Measurements from ENCODE around the gene MSI2. TPM values are rescaled to one million over a fixed set of nuclear protein-coding genes. Genes with fewer than 3 reads are reported as not detected.

Gene MSI2
- total RNA-seq, 6 experiments from 2014 or later, result 12.0 to 22.6 (median 19.4) TPM

GRCh38 chr17:57344261-57344660 is 87.9 kb downstream of the MSI2 start:
- intact Hi-C loops (cut with DNase I), result no loop called here
- Histone ChIP-seq H3K4me3 (no peak overlapping the region), H3K4me1 (peaks cover 0 to 18% (median 8%) of the 10 kb centered on the region in 4 donors), H3K27me3 (no peaks in the 10 kb centered on the region), H3K27ac (no peak overlapping the region), H3K36me3 (no peaks in the 10 kb centered on the region), H3K9me3 (no peaks in the 10 kb centered on the region)
- no peak for ATAC-seq
- DNase-seq, result no peak
- WGBS (ENCODE audit: insufficient coverage, low coverage, low lambda C conversion rate, missing lambda C conversion rate), result 91% methylated on average over 4 of the region's 4 CpGs
- TF ChIP-seq POLR2A (IDR thresholded peaks at IDR 0.05) (no peak), CTCF (IDR thresholded peaks at IDR 0.05) (no peak)

DNA sequence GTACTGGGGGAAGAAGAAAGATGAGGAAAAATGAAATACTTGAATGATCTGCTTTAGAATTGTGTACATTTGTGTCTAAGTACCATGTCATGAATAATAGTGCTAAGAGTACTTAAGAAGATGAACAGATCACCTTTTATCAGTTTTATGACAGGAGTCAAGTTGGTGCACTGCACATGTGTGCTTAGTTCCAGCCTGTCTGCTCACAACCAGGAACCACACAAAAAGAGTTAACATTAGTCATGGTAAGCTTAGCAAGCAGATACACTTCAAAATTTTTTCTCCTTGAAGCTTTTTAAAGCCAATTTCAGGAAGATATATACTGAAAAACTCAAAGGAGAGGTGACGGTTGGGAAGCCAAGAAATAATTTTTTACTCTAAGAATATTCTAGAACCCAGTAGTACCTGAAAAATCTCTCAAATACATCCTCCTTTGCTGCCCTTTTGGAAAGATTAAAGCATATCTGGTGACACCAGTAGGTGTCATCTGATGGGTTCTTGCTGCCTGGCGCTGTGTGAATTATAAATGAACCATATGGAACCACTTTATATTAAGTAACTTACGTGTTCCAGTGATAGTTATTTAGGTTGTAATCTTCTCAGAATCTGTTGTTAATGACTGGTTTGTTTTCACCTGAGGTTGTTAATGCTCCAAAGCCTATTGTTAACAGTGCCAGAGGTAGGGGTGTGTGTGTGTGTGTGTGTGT is 93.4 kb downstream of the MSI2 start:
- TF ChIP-seq POLR2A (IDR thresholded peaks at IDR 0.05) (no peak), CTCF (IDR thresholded peaks at IDR 0.05) (no peak)

DNA sequence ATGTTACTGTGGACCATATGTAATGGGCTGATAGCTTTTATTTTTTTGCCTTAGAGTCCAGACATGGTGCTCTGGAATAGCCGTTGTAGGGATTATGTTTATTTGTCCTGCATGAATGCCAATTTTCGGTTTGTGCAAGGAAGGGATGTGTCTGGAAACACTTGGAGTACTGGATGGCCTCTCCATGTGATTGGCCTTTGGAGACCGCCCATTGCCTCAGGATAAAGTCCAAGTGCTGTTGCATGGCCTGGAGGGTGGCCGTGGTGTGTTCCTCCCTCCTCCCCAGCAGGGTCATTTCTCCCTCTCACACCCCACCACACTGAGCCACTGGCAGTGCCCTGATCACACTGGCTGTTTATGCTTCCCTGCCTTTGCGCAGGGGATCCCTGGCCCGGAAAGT is 93.9 kb downstream of the MSI2 start:
- no CpG with 5 or more reads among the region's 6 CpGs for WGBS (ENCODE audit: insufficient coverage, low coverage, low lambda C conversion rate, missing lambda C conversion rate)
- no peaks in the 10 kb centered on the region for H3K4me1 ChIP-seq
- H3K36me3 ChIP-seq, result no peaks in the 10 kb centered on the region
- ATAC-seq (peak; percentile 36 to 81 (median 66)), DNase-seq (peak in 2 of 3 donors; percentile 61 to 75)
- intact Hi-C loops (cut with DNase I), result no loop called here
- H3K9me3 ChIP-seq, result no peaks in the 10 kb centered on the region
- TF ChIP-seq POLR2A (IDR thresholded peaks at IDR 0.05), result no peak
- no peaks in the 10 kb centered on the region for H3K27me3 ChIP-seq
- no peak overlapping the region for H3K27ac ChIP-seq
- H3K4me3 ChIP-seq, result no peak overlapping the region

More for the DNA sequence above, 93.4 kb downstream of the MSI2 start:
- no peak for DNase-seq
- Histone ChIP-seq H3K27me3 (no peaks in the 10 kb centered on the region), H3K36me3 (no peaks in the 10 kb centered on the region), H3K4me1 (no peaks in the 10 kb centered on the region), H3K4me3 (no peak overlapping the region), H3K27ac (no peak overlapping the region), H3K9me3 (no peaks in the 10 kb centered on the region)
- intact Hi-C loops (cut with DNase I), result no loop called here
- ATAC-seq, result no peak
- 87% methylated on average over 3 of the region's 3 CpGs for WGBS (ENCODE audit: insufficient coverage, low coverage, low lambda C conversion rate, missing lambda C conversion rate)

DNA sequence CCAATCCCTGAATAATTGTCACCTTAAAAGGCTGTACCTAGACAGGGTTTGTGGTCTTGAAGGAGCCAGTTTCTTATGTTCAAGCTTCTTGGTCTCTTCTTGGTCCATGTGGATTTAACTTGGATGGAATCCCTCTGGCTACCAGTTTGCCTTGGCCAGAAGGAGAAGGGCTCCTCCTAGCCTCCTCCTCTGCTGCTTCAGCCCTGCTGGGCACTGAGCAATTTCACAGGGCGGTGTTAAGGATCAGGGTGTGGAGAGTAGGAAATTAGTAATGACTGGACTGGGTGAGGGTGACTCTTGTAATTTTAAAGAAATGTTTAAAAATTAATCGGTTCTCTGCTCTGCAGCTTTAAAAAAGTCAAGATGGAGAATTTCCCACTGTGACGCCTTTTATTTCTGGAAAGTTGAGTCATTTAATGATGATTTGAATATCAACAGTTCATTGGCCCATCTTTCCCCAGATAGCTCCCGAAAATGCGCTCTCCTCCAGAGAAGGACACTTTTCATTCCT is 96.4 kb downstream of the MSI2 start:
- no peaks in the 10 kb centered on the region for H3K36me3 ChIP-seq
- no peaks in the 10 kb centered on the region for H3K4me1 ChIP-seq
- DNase-seq (no peak), ATAC-seq (no peak)
- no peak overlapping the region for H3K4me3 ChIP-seq
- 97% methylated on average over 4 of the region's 5 CpGs for WGBS (ENCODE audit: insufficient coverage, low coverage, low lambda C conversion rate, missing lambda C conversion rate)
- H3K9me3 ChIP-seq, result no peaks in the 10 kb centered on the region
- TF ChIP-seq POLR2A (IDR thresholded peaks at IDR 0.05) (no peak), CTCF (IDR thresholded peaks at IDR 0.05) (no peak)
- no peak overlapping the region for H3K27ac ChIP-seq
- H3K27me3 ChIP-seq, result no peaks in the 10 kb centered on the region
- intact Hi-C loops (cut with DNase I), result no loop called here

DNA sequence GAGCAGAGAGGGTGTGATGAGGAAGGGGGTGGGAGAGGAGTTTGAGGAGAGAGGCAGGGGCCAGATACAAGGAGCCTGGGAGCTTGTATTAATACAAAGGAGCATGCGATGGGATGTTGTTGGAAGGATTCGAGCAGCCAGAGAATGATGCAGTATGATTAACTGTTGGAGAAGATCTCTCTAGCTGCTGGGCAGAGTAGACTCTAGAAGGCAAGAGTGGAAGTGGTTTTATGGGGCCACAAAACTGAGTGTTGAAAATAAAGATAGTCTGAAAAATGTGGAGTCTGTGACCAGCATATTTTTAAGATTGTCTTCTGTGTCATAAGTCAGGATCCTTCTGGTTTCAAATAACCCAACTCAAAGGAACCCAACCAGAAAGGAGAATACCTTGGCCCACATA is 98.3 kb downstream of the MSI2 start:
- no peak overlapping the region for H3K27ac ChIP-seq
- no peak for TF ChIP-seq POLR2A (IDR thresholded peaks at IDR 0.05)
- no peak for TF ChIP-seq CTCF (IDR thresholded peaks at IDR 0.05)
- no peak overlapping the region for H3K4me3 ChIP-seq
- no peaks in the 10 kb centered on the region for H3K4me1 ChIP-seq
- intact Hi-C loops (cut with DNase I), result no loop called here
- H3K27me3 ChIP-seq, result no peaks in the 10 kb centered on the region
- no peak for DNase-seq
- no peaks in the 10 kb centered on the region for H3K9me3 ChIP-seq
- no peaks in the 10 kb centered on the region for H3K36me3 ChIP-seq
- no peak for ATAC-seq
- WGBS (ENCODE audit: insufficient coverage, low coverage, low lambda C conversion rate, missing lambda C conversion rate), result 92% methylated on average over 2 of the region's 2 CpGs

Measured in right lobe of liver (tissue), 6 donors.